OCI-LY3 (cell line): ENCODE measurements around the gene HOXA6.

Experiments
- CTCF ChIP-seq: fragments of 200-600, 300-600 bp; sonication (generic); IDR thresholded peaks from 2 replicates; pipeline ENCODE4 v1.5.1; 2014; ENCODE audit warnings: antibody characterized with exemption, low read length, low read depth
- EZH2phosphoT487 ChIP-seq: fragments of 200-600 bp; shearing (Covaris generic); IDR thresholded peaks from 2 replicates; pipeline ENCODE4 v1.6.1; 2018; ENCODE audit warnings: antibody characterized with exemption, mixed run types, low read depth

- TF ChIP-seq EZH2phosphoT487 (no peak), CTCF (no peak)
Observed at GRCh38 chr7:27173956-27174873, 26.6 kb upstream of the HOXA6 start, which contains the start of gene HOXA10.
